Ascending aorta (tissue), 2 donors: ENCODE results near the gene LRRC71. TPM values are rescaled to one million over a fixed set of nuclear protein-coding genes. Genes with fewer than 3 reads are reported as not detected.

Experiments
- DNase-seq, 2 donors: peaks; one replicate each; pipeline ENCODE4 v3.0.0-alpha.2; 2019; ENCODE audit warnings: low spot score in 2 of 2
- H3K27ac ChIP-seq, 2 donors: fragments of 200-600 bp; sonication (generic); one replicate each; pipeline ENCODE4 v1.5.1; 2016 to 2017; ENCODE audit warnings: mild to moderate bottlenecking in 1 of 2
- H3K27me3 ChIP-seq: fragments of 200-600 bp; sonication (generic); one replicate; pipeline ENCODE4 v1.5.1; 2017
- H3K36me3 ChIP-seq, 2 donors: fragments of 200-600 bp; sonication (generic); one replicate each; pipeline ENCODE4 v1.5.1; 2016
- H3K4me1 ChIP-seq, 2 donors: fragments of 200-600 bp; sonication (generic); one replicate each; pipeline ENCODE4 v1.5.1; 2016 to 2017; ENCODE audit warnings: mild to moderate bottlenecking in 1 of 2
- H3K4me3 ChIP-seq, 2 donors: fragments of 200-600 bp; sonication (generic); one replicate each; pipeline ENCODE4 v1.5.1; 2016 to 2017; ENCODE audit warnings: mild to moderate bottlenecking in 1 of 2
- H3K9me3 ChIP-seq, 2 donors: fragments of 200-600 bp; sonication (generic); one replicate each; pipeline ENCODE4 v1.5.1; 2016
- CTCF ChIP-seq, 3 experiments: fragments of 200-600 bp in 2 of 3; fragments of 450-650 bp in 1 of 3; sonication (generic) in 2 of 3; IDR thresholded peaks; one replicate each; pipeline ENCODE4 v1.5.1; 2016 to 2019; ENCODE audit warnings: antibody characterized with exemption in 3 of 3, mild to moderate bottlenecking in 1 of 3, moderate library complexity in 1 of 3
- intact Hi-C: fragments of 100-400 bp; cut with DNase I; formaldehyde crosslinking; loops from one replicate; pipeline ENCODE4 v1.15.1; 2023
- total RNA-seq: library from RNA; depleted of rRNA; stranded (reverse); fragments of >200 nt; gene quantifications from one replicate; pipeline ENCODE4 v1.1.0, GENCODE V29; 2016

Gene LRRC71
- total RNA-seq, 1 donor from 2014 or later, result not detected

GRCh38 chr1:156931211-156931952 lies 10.9 kb downstream of the LRRC71 start:
- no peak overlapping the region for H3K27ac ChIP-seq
- peaks cover 0 to 8% of the 10 kb centered on the region in 2 donors for H3K4me1 ChIP-seq
- no peak for DNase-seq
- no peak for TF ChIP-seq CTCF (IDR thresholded peaks at IDR 0.05)
- peak overlapping the region; percentile 8 to 19 for H3K4me3 ChIP-seq
- no peaks in the 10 kb centered on the region for H3K9me3 ChIP-seq
- intact Hi-C loops, result no loop called here
- H3K27me3 ChIP-seq, result peaks cover 5% of the 10 kb centered on the region
- H3K36me3 ChIP-seq, result peaks cover 0 to 4% of the 10 kb centered on the region in 2 donors

GRCh38 chr1:156931974-156932710 lies 11.7 kb downstream of the LRRC71 start:
- H3K36me3 ChIP-seq, result peaks cover 3 to 4% of the 10 kb centered on the region in 2 donors
- H3K9me3 ChIP-seq, result no peaks in the 10 kb centered on the region
- no peak for DNase-seq
- TF ChIP-seq CTCF (IDR thresholded peaks at IDR 0.05), result no peak
- H3K4me3 ChIP-seq, result peak overlapping the region in 1 of 2 donors; percentile 19
- intact Hi-C loops, result no loop called here
- no peak overlapping the region for H3K27ac ChIP-seq
- H3K4me1 ChIP-seq, result peaks cover 0 to 8% of the 10 kb centered on the region in 2 donors
- H3K27me3 ChIP-seq, result peaks cover 5% of the 10 kb centered on the region

GRCh38 chr1:156933136-156933535 lies 12.7 kb downstream of the LRRC71 start:
- no peak for DNase-seq
- no peak overlapping the region for H3K27ac ChIP-seq
- H3K4me1 ChIP-seq, result no peaks in the 10 kb centered on the region
- intact Hi-C loops, result no loop called here
- H3K4me3 ChIP-seq, result no peak overlapping the region
- TF ChIP-seq CTCF (IDR thresholded peaks at IDR 0.05), result no peak
- no peaks in the 10 kb centered on the region for H3K9me3 ChIP-seq
- H3K27me3 ChIP-seq, result peaks cover 5% of the 10 kb centered on the region
- H3K36me3 ChIP-seq, result peaks cover 11 to 13% of the 10 kb centered on the region in 2 donors

- H3K36me3 ChIP-seq, result peaks cover 31 to 38% of the 10 kb centered on the region in 2 donors
- H3K4me1 ChIP-seq, result no peaks in the 10 kb centered on the region
- no peak overlapping the region for H3K27ac ChIP-seq
- intact Hi-C loops, result no loop called here
- H3K9me3 ChIP-seq, result no peaks in the 10 kb centered on the region
- H3K27me3 ChIP-seq, result no peaks in the 10 kb centered on the region
- no peak for DNase-seq
- H3K4me3 ChIP-seq, result no peak overlapping the region
- no peak for TF ChIP-seq CTCF (IDR thresholded peaks at IDR 0.05)
Observed at GRCh38 chr1:156935505-156936128, 15.2 kb downstream of the LRRC71 start.

- no peak overlapping the region for H3K27ac ChIP-seq
- H3K4me1 ChIP-seq, result no peaks in the 10 kb centered on the region
- H3K27me3 ChIP-seq, result no peaks in the 10 kb centered on the region
- no peak overlapping the region for H3K4me3 ChIP-seq
- intact Hi-C loops, result no loop called here
- DNase-seq, result no peak
- peaks cover 36 to 44% of the 10 kb centered on the region in 2 donors for H3K36me3 ChIP-seq
- TF ChIP-seq CTCF (IDR thresholded peaks at IDR 0.05), result no peak
- H3K9me3 ChIP-seq, result no peaks in the 10 kb centered on the region
Observed at GRCh38 chr1:156936191-156936590, 15.8 kb downstream of the LRRC71 start.
